HepG2 (cell line): ENCODE measurements around the gene GLIS2. TPM values are rescaled to one million over a fixed set of nuclear protein-coding genes. Genes with fewer than 3 reads are reported as not detected.

Experiments used
- FOXK2 ChIP-seq: fragments of 450-650 bp; IDR thresholded peaks from 2 replicates; pipeline ENCODE4 v1.6.1; 2016
- SAP130 ChIP-seq: IDR thresholded peaks from 2 replicates; pipeline ENCODE4 v1.6.1; 2016; ENCODE audit warnings: low read depth
- SMARCE1 ChIP-seq: fragments of 450-650 bp; IDR thresholded peaks from 2 replicates; pipeline ENCODE4 v1.6.1; 2017; ENCODE audit warnings: borderline replicate concordance
- SOX13 ChIP-seq, 3 experiments: fragments of 450-650 bp in 1 of 3; sonication (generic) in 1 of 3; formaldehyde crosslinking in 1 of 3; IDR thresholded peaks in 2 of 3; conservative IDR thresholded peaks in 1 of 3; 2 replicates each; pipeline versions ENCODE4 v1.5.0 to v1.6.1; 2016 to 2020; ENCODE audit warnings: antibody characterized with exemption in 1 of 3, mild to moderate bottlenecking in 1 of 3, missing compliant biosample characterization in 1 of 3, missing genetic modification reagents in 1 of 3, moderate library complexity in 1 of 3
- TAF1 ChIP-seq: sonication (generic); formaldehyde crosslinking; IDR thresholded peaks from 2 replicates; pipeline ENCODE4 v1.4.0; 2020; ENCODE audit warnings: missing genetic modification reagents
- TEAD3 ChIP-seq: optimal IDR thresholded peaks from 2 replicates; pipeline ENCODE3; 2016; ENCODE audit warnings: borderline replicate concordance
- YEATS2 ChIP-seq: sonication (generic); formaldehyde crosslinking; IDR thresholded peaks from 2 replicates; pipeline ENCODE4 v1.4.0; 2020; ENCODE audit warnings: missing genetic modification reagents, borderline replicate concordance
- ZNF224 ChIP-seq: sonication (generic); formaldehyde crosslinking; IDR thresholded peaks from 2 replicates; pipeline ENCODE4 v1.5.0; 2020; ENCODE audit warnings: mild to moderate bottlenecking, missing genetic modification reagents
- ZNF790 ChIP-seq: sonication (generic); formaldehyde crosslinking; IDR thresholded peaks from 2 replicates; pipeline ENCODE4 v1.8.0; 2022; ENCODE audit warnings: missing genetic modification reagents, mild to moderate bottlenecking, borderline replicate concordance
- ZNF816 ChIP-seq: sonication (generic); formaldehyde crosslinking; IDR thresholded peaks from 2 replicates; pipeline ENCODE4 v1.8.0; 2022; ENCODE audit warnings: missing genetic modification reagents, mild to moderate bottlenecking, borderline replicate concordance
- polyA plus RNA-seq, 8 experiments: library from polyadenylated mRNA; depleted of rRNA in 3 of 8; stranded (reverse) in 7 of 8; unstranded in 1 of 8; fragments of >200 nt; fragmentation: Illumina TruSeq in 4 of 8; extraction: Trizol in 4 of 8; gene quantifications; 2 replicates each; pipeline versions ENCODE4 v1.2.1 to v1.2.3, GENCODE V29; 2011 to 2016; ENCODE audit warnings: low read depth in 4 of 8, missing spikeins in 1 of 8, mixed read lengths in 1 of 8; ENCODE audit not compliant: insufficient read depth in 1 of 8
- total RNA-seq, 5 experiments: library from RNA; depleted of rRNA; stranded (reverse); fragments of >200 nt; fragmentation: Illumina TruSeq; extraction: Trizol; gene quantifications; 2 replicates each; pipeline ENCODE4 v1.2.3, GENCODE V29; 2016; ENCODE audit warnings: low read depth in 1 of 5
- TF ChIP-seq, protein P1 (sequence below): IDR thresholded peaks from 2 replicates; pipeline ENCODE4 v1.6.1; 2016
- TF ChIP-seq, protein P2 (sequence below): sonication (generic); formaldehyde crosslinking; IDR thresholded peaks from 2 replicates; pipeline ENCODE4 v1.8.0; 2022; ENCODE audit warnings: mild to moderate bottlenecking, missing genetic modification reagents; ENCODE audit not compliant: insufficient replicate concordance
- TF ChIP-seq, protein P3 (sequence below): sonication (generic); formaldehyde crosslinking; IDR thresholded peaks from 2 replicates; pipeline ENCODE4 v1.5.0; 2020; ENCODE audit warnings: mild to moderate bottlenecking, missing genetic modification reagents
- TF ChIP-seq, protein P4 (sequence below): sonication (generic); formaldehyde crosslinking; conservative IDR thresholded peaks from 2 replicates; pipeline ENCODE4 v1.8.0; 2022; ENCODE audit warnings: low read depth, missing genetic modification reagents
- TF ChIP-seq, protein P5 (sequence below): sonication (generic); formaldehyde crosslinking; IDR thresholded peaks from 2 replicates; pipeline ENCODE4 v1.8.1; 2022; ENCODE audit warnings: mild to moderate bottlenecking, missing genetic modification reagents
- TF ChIP-seq, protein P6 (sequence below): sonication (generic); formaldehyde crosslinking; IDR thresholded peaks from 2 replicates; pipeline ENCODE4 v1.5.1; 2020; ENCODE audit warnings: missing genetic modification reagents, mild to moderate bottlenecking, borderline replicate concordance

The GLIS2 gene
- total and polyA plus RNA-seq, 2 of the 13 experiments (the other 11 are each of a cell fraction or from before 2014, with no cell fraction given) = 0.28 to 0.29 TPM

DNA sequence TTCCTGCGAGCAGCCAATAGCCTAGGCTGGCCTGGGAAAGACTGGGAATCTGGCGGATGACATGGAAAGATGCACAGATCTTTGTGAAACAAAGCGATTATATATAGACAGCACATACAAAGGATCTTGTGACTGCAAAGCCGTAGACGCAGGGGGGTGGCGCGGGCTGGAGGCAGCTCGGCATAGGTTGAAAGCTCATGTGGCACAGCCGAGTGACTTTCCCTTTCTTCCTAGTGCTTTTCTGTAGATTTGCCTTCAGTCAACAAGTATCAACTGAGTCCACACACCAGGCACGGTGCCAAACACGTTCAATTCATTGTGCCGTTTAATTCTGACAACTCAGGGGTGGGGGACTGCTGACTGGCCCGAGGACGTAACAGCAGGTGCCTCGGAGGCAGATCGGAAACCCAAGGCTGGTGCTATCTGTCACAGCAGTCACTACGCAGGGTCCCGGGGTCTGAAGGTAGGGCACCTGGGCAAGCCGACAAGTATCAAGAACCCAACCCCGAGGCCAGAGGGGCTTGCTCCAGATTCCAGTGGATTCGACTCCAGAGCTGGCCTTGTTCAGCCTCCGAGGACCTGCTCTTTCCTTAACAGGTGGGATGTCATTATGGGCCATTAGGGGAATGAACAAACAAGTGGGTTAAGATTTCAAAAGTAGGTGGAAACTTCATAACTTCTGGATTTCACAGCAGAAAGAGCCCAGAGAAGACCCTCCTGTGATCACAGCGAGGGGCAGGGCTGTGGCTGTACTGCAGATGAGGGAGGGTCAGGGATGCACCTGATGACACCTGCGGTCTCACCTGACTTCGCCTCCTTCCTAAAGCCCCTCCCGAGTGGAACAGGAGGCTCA is 29.3 kb downstream of the GLIS2 start (continued):
- 0 out of 2 replicates have a peak, but pooled peaks have one; percentile 9 for TF ChIP-seq ZNF224 (CRISPR knock-in tag)
- no peak for TF ChIP-seq SMARCE1
- TF ChIP-seq, protein P1, sequence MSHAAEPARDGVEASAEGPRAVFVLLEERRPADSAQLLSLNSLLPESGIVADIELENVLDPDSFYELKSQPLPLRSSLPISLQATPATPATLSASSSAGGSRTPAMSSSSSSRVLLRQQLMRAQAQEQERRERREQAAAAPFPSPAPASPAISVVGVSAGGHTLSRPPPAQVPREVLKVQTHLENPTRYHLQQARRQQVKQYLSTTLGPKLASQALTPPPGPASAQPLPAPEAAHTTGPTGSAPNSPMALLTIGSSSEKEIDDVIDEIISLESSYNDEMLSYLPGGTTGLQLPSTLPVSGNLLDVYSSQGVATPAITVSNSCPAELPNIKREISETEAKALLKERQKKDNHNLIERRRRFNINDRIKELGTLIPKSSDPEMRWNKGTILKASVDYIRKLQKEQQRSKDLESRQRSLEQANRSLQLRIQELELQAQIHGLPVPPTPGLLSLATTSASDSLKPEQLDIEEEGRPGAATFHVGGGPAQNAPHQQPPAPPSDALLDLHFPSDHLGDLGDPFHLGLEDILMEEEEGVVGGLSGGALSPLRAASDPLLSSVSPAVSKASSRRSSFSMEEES (CRISPR knock-in tag) = peak; percentile 92
- no peak; the same call in 1 of the 2 replicates for TF ChIP-seq ZNF790 (CRISPR knock-in tag)
- 0 out of 2 replicates have a peak, but pooled peaks have one; percentile 11 for TF ChIP-seq YEATS2 (CRISPR knock-in tag)
- TF ChIP-seq, protein P2, sequence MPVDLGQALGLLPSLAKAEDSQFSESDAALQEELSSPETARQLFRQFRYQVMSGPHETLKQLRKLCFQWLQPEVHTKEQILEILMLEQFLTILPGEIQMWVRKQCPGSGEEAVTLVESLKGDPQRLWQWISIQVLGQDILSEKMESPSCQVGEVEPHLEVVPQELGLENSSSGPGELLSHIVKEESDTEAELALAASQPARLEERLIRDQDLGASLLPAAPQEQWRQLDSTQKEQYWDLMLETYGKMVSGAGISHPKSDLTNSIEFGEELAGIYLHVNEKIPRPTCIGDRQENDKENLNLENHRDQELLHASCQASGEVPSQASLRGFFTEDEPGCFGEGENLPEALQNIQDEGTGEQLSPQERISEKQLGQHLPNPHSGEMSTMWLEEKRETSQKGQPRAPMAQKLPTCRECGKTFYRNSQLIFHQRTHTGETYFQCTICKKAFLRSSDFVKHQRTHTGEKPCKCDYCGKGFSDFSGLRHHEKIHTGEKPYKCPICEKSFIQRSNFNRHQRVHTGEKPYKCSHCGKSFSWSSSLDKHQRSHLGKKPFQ (CRISPR knock-in tag) = peak; percentile 60
- TF ChIP-seq, protein P3, sequence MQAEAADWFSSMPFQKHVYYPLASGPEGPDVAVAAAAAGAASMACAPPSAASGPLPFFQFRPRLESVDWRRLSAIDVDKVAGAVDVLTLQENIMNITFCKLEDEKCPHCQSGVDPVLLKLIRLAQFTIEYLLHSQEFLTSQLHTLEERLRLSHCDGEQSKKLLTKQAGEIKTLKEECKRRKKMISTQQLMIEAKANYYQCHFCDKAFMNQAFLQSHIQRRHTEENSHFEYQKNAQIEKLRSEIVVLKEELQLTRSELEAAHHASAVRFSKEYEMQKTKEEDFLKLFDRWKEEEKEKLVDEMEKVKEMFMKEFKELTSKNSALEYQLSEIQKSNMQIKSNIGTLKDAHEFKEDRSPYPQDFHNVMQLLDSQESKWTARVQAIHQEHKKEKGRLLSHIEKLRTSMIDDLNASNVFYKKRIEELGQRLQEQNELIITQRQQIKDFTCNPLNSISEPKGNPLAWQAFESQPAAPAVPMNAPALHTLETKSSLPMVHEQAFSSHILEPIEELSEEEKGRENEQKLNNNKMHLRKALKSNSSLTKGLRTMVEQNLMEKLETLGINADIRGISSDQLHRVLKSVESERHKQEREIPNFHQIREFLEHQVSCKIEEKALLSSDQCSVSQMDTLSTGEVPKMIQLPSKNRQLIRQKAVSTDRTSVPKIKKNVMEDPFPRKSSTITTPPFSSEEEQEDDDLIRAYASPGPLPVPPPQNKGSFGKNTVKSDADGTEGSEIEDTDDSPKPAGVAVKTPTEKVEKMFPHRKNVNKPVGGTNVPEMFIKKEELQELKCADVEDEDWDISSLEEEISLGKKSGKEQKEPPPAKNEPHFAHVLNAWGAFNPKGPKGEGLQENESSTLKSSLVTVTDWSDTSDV = 0 out of 2 replicates have a peak, but pooled peaks have one; percentile 23
- 0 out of 2 replicates have a peak, but pooled peaks have one; percentile 8 for TF ChIP-seq FOXK2
- peak; percentile 68 for TF ChIP-seq SAP130
- TF ChIP-seq TAF1 = no peak
- TF ChIP-seq, protein P4, sequence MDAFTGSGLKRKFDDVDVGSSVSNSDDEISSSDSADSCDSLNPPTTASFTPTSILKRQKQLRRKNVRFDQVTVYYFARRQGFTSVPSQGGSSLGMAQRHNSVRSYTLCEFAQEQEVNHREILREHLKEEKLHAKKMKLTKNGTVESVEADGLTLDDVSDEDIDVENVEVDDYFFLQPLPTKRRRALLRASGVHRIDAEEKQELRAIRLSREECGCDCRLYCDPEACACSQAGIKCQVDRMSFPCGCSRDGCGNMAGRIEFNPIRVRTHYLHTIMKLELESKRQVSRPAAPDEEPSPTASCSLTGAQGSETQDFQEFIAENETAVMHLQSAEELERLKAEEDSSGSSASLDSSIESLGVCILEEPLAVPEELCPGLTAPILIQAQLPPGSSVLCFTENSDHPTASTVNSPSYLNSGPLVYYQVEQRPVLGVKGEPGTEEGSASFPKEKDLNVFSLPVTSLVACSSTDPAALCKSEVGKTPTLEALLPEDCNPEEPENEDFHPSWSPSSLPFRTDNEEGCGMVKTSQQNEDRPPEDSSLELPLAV = no peak
- TF ChIP-seq, protein P5, sequence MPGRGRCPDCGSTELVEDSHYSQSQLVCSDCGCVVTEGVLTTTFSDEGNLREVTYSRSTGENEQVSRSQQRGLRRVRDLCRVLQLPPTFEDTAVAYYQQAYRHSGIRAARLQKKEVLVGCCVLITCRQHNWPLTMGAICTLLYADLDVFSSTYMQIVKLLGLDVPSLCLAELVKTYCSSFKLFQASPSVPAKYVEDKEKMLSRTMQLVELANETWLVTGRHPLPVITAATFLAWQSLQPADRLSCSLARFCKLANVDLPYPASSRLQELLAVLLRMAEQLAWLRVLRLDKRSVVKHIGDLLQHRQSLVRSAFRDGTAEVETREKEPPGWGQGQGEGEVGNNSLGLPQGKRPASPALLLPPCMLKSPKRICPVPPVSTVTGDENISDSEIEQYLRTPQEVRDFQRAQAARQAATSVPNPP (CRISPR knock-in tag) = 0 out of 2 replicates have a peak, but pooled peaks have one; percentile 12
- TF ChIP-seq, protein P6, sequence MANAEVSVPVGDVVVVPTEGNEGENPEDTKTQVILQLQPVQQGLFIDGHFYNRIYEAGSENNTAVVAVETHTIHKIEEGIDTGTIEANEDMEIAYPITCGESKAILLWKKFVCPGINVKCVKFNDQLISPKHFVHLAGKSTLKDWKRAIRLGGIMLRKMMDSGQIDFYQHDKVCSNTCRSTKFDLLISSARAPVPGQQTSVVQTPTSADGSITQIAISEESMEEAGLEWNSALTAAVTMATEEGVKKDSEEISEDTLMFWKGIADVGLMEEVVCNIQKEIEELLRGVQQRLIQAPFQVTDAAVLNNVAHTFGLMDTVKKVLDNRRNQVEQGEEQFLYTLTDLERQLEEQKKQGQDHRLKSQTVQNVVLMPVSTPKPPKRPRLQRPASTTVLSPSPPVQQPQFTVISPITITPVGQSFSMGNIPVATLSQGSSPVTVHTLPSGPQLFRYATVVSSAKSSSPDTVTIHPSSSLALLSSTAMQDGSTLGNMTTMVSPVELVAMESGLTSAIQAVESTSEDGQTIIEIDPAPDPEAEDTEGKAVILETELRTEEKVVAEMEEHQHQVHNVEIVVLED (CRISPR knock-in tag) = 0 out of 2 replicates have a peak, but pooled peaks have one; percentile 2
- 0 out of 2 replicates have a peak, but pooled peaks have one; percentile 48 for TF ChIP-seq SOX13 (IDR thresholded peaks at IDR 0.05)
- TF ChIP-seq SOX13 (CRISPR knock-in tag; conservative IDR thresholded peaks at IDR 0.05 in 1 of 2, IDR thresholded peaks at IDR 0.05 in 1 of 2) = peak in 1 of 2 experiments; percentile 67; a peak in 2 of 4 replicates
- no peak for TF ChIP-seq ZNF816 (CRISPR knock-in tag)
- peak; percentile 25 for TF ChIP-seq TEAD3 (CRISPR knock-in tag)
